RKO (cell line): ENCODE results near the gene ADGRE3.
A peak's percentile ranks its signal among the peaks of the same experiment; 100 is the strongest.
"Not testable (repeated sequence)": the region's sequence is repeated elsewhere in the genome, so short reads cannot be mapped to it uniquely, and the experiment has no call there.

Source experiments
- DNase-seq: peaks from one replicate; pipeline ENCODE4 v3.0.0-alpha.2; 2016; ENCODE audit warnings: low spot score

Gene ADGRE3

DNA sequence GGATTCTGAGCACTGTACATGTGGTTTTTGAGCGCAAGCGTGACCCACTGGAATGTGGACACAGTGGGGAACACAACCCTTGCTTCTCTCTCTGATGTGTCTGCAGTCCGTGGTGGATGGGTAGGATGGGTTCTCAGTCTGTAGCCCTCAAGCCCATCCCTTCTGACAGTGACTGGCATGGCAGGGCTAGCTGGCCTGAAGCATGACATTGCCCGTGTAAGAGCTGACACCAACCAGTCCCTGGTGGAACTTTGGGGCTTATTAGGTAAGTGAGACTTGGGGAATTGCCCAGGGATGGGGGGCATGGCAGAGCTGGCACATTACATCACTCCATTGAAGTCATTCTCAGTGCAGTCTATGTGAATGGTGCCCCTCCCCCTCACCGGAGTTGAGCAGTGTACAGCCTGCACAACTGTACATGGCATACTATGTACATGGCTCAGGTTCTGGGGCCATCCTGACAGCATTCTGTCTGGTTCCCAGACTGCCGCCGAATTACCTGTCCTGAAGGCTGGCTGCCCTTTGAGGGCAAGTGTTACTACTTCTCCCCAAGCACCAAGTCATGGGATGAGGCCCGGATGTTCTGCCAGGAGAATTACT is 75.0 kb downstream of the ADGRE3 start:
- DNase-seq = no peak

GRCh38 chr19:14595558-14595957 is 79.1 kb downstream of the ADGRE3 start:
- no peak for DNase-seq

DNA sequence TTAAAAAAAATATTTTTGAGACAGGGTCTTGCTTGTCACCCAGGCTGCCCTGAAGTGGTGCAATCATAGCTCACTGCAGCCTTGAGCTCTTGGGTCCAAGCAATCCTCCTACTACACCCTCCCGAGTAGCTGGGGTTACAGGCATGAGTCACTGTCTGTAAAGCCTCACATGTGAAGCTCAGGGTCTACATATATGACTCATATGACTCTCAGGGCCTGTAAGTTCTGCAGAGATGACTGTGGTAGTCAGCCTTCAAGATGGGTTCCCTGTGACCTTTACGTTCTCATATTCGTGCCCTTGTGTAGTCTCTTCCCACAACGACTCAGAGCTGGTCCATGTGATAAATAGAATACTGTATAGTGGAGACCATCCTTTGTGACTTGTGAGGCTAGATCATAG is 85.2 kb downstream of the ADGRE3 start:
- DNase-seq = not testable (repeated sequence)

GRCh38 chr19:14585187-14585586 is 89.5 kb downstream of the ADGRE3 start:
- peak; percentile 48 for DNase-seq

DNA sequence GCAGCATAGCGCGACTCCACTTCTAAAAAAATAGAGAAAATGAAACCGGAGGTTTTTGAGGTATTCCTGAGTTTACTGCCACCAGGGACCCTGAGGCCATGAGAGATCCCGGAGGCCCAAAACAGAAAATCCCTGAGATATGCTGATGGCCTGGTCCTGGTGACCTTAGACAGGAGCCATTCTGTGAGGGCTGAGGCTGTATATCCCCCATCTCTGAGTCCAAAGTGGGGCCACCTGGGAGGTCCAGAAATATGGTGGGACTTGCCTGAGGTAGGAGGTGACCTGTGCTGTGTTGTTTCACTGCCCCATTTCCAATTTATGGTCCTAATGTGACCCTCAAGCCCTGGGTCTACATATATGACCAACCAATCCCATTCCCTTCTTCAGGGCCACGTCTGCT is 90.3 kb downstream of the ADGRE3 start:
- DNase-seq = not testable (repeated sequence)

DNA sequence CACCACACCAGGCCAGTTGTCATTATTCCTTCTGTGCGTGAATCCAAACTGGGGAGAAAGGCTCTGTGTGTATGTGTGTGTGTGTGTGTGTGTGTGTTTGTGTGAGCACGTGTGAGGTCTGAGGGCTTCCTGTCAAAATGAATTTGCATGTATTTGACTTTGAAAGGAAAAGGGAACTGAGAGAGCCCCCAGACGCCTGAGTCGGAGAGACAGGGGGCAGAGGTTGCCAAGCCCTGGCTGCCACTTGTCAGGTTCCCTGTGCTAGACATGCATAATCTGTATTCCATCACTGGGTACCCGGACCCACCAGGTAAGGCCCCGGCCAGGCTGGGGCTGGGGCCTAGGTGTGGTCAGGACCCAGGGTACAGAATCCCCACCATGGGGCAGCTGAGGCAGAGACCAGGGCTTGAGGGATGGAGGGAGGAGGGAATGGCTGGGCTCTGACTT is 91.7 kb downstream of the ADGRE3 start, which contains the start of gene CLEC17A:
Gene CLEC17A, plus strand, starts transcription at position 191 of the 447 bp plus-strand sequence. Its CDS starts 77 bp downstream, at position 268.
- no peak for DNase-seq

DNA sequence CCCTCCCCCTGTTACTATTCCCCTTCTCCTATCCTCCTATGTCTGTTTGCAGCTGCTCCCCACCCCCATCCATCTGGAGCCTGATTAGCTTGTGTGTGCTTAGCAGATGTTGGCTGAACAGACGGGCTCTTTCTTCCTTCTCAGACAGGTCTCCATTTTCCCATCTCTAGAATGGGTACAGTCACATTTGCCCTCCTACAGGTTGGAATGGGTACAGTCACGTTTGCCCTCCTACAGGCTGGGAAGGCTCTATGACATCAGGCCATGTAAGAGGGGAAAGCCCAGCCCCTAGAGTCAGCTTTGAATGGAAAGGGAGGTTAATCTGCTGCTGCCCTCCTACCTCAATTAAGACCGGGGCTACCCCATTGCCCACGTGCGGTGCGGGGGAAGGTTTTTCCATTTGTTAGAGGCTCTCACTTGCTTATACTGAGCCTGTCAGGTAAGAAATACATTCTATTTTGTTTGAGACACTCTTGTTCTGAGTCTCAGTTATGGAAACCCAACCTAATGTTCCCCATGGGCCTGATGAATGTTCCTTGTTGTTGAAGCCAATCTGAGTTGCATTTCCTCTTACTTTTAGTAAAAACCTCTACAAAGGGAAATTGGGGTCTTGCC is 93.9 kb downstream of the ADGRE3 start:
- DNase-seq = peak; percentile 20

DNA sequence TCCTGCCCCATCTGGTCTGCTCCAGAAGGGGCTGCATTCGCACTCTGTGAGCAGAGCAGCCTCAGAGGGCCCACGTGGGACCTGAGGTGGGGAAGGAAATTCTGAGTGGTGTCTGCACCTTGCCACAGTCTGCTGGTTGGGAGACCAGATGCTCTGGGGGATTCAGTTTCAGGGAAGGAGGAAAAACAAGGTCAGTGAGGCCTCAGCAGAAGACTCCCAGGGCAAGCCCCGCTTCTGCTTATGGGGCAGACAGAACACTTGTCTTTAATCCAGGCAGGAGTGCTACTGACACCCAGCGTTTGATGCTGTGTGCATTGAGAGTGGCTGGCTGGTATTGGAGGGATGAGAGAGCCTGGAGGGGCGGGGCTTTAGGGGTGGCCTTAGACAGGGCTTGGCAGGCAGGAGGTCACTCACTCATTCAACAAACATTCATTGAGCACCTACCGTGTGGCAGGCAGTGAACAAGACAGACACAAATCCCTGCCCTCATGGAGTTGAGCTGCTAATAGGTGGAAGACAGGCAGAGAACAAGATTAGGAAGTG is 96.7 kb downstream of the ADGRE3 start:
- peak; percentile 53 for DNase-seq

DNA sequence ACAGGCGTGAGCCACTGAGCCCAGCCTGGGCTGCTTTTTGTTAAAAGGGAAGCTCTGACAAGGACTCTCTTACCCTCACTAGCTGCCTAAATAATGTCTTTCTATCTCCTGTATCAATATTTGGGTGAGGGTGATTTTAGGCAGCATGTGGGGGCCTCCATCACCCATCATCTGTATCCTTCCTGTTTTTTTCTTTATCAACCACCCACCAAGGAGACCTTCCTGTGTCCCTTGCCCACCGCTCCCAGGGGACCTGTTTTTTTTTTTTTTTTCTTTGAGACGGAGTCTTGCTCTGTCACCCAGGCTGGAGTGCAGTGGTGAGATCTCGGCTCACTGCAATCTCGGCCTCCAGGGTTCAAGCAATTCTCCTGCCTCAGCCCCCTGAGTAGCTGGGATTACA is 97.4 kb downstream of the ADGRE3 start:
- no peak for DNase-seq

DNA sequence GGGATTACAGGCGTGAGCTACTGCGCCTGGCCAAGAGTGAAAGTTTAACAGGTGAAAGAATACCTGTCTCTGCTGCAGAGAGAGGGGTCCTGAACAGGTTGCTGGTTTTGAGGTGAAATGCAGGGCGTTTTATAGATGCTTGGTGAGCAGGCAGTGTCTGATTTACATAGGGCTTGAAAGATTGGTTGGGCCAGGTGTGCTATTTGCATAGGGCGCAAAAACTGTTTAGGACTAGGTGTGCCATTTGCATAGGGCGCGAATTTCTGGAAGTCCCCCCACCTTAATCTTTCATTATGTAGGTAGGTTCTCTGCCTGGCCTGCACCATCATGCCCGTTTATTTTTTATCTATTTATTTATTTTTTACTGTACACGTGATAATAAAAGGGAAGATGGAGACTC is 98.3 kb downstream of the ADGRE3 start:
- no peak for DNase-seq

DNA sequence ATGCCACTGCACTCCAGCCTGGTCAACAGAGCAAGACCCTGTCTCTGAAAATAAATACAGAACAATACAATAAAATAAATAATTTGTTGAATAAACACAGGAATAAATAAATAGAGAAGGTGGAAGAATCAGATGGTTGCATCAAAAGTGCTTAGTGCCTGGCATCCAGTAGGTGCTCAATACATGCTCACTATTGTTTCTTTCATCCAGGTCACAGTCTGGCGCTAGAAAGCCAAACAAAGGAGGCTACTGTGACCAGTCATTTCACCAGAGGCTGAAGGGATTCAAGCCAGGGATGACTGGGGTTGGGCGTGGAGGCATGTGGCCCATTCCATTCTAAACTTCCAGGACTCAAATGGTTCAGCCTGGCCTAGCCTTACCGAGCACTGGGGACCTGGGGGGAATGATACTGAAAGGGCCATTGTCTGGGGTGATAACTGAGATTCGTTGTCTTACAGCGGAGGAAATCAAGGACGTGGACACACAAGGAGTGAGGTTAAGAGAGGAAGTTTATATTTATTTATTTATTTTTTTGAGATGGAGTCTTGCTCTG is 99.1 kb downstream of the ADGRE3 start:
- no peak for DNase-seq

- peak; percentile 97 for DNase-seq
Observed at GRCh38 chr19:14571695-14572490, 102.8 kb downstream of the ADGRE3 start, which contains the start of gene NDUFB7. Gene NDUFB7, minus strand, starts transcription at chr19:14572066. Its CDS starts 66 bp downstream, at chr19:14572000.

DNA sequence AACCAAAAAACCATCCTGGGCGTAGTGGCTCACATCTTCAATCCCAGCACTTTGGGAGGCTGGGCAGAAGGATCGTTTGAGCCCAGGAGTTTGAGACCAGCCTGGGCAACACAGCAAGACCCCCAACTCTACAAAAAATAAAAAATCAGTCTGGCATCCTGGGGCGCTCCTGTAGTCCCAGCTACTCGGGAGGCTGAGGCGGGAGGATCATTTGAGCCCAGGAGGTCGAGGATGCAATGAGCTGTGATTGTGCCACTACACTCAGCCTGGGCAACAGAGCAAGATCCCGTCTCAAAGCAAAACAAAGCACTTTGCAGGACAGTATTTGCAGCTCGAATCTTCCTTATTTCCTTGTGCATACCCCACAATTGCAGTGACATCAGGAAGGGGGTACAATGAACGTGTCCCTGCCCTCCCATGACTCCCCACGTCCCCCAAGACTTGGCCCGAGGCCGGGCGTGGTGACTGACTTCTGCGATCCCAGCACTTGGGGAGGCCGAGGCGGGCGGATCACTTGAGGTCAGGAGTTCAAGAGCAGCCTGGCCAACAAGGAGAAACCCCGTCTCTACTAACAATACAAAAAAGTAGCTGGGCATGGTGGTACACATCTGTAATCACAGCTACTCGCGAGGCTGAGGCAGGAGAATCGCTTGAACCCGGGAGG is 103.6 kb downstream of the ADGRE3 start:
- no peak for DNase-seq
